NB4 (cell line): Measurements from ENCODE around the gene MDC1.
"Not testable (repeated sequence)": the region's sequence is repeated elsewhere in the genome, so short reads cannot be mapped to it uniquely, and the experiment has no call there.

Experiments used
- DNase-seq: peaks from one replicate; pipeline ENCODE4 v3.0.0; 2010; ENCODE audit warnings: low read depth
- H3K4me3 ChIP-seq: one replicate; pipeline ENCODE4 v1.5.1; 2011; ENCODE audit warnings: mild to moderate bottlenecking, low read depth, low read length, moderate library complexity
- MYC ChIP-seq: IDR thresholded peaks from 2 replicates; pipeline ENCODE4 v1.6.1; 2011; ENCODE audit warnings: low read depth, low read length
- POLR2A ChIP-seq: IDR thresholded peaks from 2 replicates; pipeline ENCODE4 v1.6.1; 2011; ENCODE audit warnings: mild to moderate bottlenecking; ENCODE audit not compliant: insufficient read length; ENCODE audit errors: extremely low read depth
- TF ChIP-seq, protein P1 (sequence below): IDR thresholded peaks from 2 replicates; pipeline ENCODE4 v1.6.1; 2011; ENCODE audit warnings: low read depth, low read length
- TF ChIP-seq, protein P2 (sequence below): IDR thresholded peaks from one replicate; pipeline ENCODE4 v1.5.1; 2012; ENCODE audit warnings: low read depth, low read length

The MDC1 gene

DNA sequence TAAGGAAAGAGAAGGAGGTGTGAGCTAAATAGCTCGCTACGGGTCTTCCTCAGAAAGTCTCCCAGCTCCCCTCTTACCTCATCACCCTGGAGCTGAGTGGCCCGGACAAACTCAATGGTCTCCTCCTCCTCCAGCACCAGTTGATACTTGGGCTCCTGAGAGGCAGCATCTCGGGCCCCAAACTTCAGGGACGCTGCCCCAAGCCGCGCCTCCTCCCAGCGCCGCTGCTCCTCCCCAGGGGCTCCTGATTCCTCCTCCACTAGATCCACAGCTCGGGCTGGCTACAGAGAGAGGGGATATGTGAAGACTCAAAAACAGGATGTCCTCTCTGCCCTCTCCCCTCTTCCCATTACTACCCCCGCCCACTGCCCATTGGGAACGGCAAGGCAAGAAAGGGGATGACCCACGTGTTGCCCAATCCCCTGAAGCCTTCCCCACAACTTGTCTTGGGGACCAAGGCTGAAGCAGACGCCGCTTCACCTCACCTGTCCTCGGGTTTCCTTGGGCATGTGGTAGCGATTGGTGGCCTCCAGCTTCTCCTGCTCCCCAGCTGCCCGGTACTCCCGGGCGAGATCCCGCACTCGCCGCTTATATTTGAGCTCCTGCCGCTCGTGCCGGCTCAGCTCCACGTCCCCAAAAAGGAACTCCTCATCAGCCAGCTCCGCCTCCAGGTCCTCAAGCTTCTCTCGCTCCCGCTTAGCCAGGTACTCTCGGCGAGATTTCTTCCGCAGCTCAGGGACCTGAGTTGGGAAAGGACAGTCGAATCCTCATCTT lies 51.9 kb downstream of the MDC1 start:
- DNase-seq = no peak
- no peak overlapping the region for H3K4me3 ChIP-seq
- TF ChIP-seq, protein P1, sequence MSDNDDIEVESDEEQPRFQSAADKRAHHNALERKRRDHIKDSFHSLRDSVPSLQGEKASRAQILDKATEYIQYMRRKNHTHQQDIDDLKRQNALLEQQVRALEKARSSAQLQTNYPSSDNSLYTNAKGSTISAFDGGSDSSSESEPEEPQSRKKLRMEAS = no peak
- TF ChIP-seq, protein P2, sequence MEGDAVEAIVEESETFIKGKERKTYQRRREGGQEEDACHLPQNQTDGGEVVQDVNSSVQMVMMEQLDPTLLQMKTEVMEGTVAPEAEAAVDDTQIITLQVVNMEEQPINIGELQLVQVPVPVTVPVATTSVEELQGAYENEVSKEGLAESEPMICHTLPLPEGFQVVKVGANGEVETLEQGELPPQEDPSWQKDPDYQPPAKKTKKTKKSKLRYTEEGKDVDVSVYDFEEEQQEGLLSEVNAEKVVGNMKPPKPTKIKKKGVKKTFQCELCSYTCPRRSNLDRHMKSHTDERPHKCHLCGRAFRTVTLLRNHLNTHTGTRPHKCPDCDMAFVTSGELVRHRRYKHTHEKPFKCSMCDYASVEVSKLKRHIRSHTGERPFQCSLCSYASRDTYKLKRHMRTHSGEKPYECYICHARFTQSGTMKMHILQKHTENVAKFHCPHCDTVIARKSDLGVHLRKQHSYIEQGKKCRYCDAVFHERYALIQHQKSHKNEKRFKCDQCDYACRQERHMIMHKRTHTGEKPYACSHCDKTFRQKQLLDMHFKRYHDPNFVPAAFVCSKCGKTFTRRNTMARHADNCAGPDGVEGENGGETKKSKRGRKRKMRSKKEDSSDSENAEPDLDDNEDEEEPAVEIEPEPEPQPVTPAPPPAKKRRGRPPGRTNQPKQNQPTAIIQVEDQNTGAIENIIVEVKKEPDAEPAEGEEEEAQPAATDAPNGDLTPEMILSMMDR = no peak
- TF ChIP-seq POLR2A = no peak
- no peak for TF ChIP-seq MYC

DNA sequence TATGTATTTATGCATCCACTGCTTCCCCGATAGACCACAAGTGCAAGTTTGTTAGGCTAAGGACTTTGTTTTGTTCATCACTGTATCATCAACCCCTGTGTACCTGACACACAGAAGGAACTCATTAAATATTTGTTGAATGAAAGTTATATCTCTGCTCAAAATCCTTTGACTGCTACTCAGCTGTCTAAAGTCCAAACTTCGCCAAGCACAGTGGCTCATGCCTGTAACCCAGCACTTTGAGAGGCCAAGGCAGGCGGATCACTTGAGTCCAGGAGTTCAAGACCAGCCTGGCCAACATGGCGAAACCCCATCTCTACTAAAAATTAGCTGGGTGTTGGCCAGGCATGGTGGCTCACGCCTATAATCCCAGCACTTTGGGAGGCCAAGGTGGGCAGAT lies 59.2 kb downstream of the MDC1 start:
- H3K4me3 ChIP-seq, DNase-seq: not testable (repeated sequence)

DNA sequence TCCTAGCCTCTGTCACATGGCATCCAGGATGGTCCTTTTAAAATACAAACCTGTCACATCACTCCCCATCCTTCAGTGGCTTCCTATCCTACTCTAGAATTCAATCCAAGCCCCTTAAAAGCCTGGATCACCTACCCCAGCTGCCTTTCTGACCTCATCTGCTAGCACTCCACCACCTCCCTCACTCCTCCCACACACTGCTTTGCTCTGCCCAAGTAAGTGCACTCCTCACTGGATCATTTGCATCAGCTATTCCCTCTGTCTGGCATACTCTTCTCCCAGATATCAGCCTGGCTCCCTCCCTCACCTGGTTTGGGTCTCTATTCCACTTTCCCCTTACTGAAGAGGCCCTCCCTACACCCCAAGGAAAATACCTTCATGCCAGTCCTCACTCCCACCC lies 59.6 kb downstream of the MDC1 start:
- H3K4me3 ChIP-seq = no peak overlapping the region
- TF ChIP-seq MYC = no peak
- DNase-seq = no peak

DNA sequence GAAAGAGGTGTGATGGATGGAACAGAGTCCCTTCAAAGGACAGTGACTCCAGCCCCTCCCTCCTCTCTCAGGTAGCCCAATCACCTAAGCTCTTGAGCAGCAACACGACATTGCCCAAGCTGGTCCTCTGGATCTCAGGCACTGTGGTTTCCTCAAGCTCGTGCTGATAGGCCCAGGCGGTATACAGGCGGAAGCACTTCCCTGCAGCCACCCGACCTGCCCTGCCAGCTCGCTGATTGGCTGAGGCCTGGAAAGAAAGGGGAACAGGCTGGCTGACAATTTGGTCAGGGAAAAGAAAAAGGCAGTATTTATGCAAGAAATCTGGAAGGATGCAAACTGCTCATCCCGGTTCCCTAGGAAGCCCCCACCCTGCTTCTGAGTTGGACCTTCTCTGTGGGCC lies 60.6 kb downstream of the MDC1 start:
- H3K4me3 ChIP-seq = no peak overlapping the region
- DNase-seq = peak; percentile 12
- TF ChIP-seq MYC = no peak
- TF ChIP-seq POLR2A = no peak
- TF ChIP-seq, protein P1 = no peak
- TF ChIP-seq, protein P2 = no peak

DNA sequence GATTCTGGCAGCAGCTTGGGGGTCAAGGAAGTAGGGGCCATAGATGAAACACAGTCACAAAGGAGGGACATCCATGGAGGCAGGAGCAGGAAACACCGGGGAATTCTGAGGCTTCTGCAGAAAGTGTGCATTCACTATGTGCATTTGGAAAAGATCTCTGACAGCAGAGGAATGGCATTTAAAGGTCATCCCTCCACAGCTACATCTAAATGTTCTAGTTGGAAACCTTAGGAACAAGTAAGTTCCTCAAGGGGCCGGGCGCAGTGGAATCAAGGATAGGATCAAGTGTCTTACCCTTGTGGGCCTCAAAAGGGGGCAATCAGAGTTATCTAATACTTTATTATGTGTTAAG lies 61.4 kb downstream of the MDC1 start:
- no peak for DNase-seq
- TF ChIP-seq MYC (no peak), POLR2A (no peak)
- TF ChIP-seq, protein P1 = no peak
- TF ChIP-seq, protein P2 = no peak

DNA sequence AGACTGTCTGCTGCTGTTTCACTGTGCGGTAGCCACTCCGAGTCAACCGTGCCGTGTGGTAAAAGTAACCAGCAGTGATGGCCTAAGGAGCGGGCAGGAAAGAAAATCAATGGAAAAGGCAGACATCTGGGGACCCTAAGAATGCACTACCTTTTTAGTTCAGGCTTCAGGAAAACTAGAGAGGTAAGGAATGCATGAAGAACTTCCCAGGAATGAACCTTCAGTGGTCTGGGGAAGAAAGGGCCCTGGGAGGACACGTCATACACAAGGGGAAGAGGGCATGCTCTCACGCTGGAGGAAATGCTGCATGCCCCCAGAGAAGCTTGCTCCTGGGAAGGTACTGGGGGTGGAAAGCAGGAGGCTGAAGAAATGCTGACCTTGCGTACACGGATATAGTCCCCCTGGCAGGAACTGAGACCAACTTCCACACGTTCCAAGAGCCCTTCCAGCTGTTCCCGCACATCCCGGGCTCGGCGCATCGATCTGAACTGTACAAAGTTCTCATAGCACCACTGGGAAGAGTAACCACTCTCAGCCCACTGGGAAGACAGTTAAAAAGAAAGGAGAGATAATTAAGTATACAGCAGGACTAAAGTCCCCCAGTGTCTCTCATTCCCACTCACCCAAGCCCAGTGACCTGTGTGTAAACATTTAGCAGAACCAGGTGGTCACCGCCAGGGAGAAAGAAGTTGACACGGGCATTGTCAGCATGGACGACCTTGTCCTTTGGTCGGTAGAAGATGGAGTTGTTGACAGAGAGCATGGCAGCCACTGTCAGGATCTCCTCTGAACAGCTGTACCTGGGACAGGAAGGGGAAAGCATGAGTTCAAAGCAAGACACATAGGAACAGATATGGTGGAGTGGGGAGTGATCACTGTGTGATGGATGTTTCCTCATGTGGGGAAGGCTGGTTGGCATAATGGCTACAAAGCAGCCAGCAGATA lies 62.0 kb downstream of the MDC1 start:
- no peak for DNase-seq
- TF ChIP-seq POLR2A = no peak
- TF ChIP-seq, protein P1 = no peak
- TF ChIP-seq MYC = no peak
- TF ChIP-seq, protein P2 = no peak
- no peak overlapping the region for H3K4me3 ChIP-seq

More for the DNA sequence above, 61.4 kb downstream of the MDC1 start:
- H3K4me3 ChIP-seq = no peak overlapping the region

DNA sequence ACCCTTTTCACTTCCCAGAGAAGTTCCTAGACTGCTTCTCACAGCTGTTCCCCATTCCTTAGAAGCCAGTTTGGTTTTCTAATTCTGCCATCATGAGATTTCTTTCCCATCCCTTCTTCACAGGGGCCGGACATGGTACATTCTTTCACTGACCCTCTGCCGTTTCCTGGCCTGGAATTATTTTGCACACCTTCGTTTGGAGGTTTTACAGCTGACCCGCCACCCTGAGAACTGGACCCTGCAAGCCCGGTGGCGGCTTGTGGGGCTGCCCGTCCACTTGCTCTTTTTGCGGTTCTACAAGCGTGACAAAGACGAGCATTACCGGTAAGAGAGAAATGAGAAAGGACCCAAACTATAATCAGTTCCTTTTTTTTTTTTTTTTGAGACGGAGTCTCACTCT lies 65.9 kb downstream of the MDC1 start:
- no peak overlapping the region for H3K4me3 ChIP-seq
- DNase-seq = no peak
- TF ChIP-seq, protein P1 = no peak
- TF ChIP-seq POLR2A (no peak), MYC (no peak)
- TF ChIP-seq, protein P2 = no peak
